Measurements from ENCODE around the gene RFLNA. TPM values are rescaled to one million over a fixed set of nuclear protein-coding genes. Genes with fewer than 3 reads are reported as not detected.

RFLNA gene
- total RNA-seq, 1 experiment from 2014 or later, result 10.6 TPM

- no peaks in the 10 kb centered on the region for H3K9me3 Mint-ChIP-seq
- no peak overlapping the region for H3K23ac ChIP-seq (ENCODE audit: insufficient read length, low read depth, low read length)
- TF ChIP-seq CTCF (conservative IDR thresholded peaks at IDR 0.05), result no peak
- H2BK15ac ChIP-seq (ENCODE audit: low read depth, low read length), result no peak overlapping the region
- no peak overlapping the region for H3K14ac ChIP-seq (ENCODE audit: insufficient read depth, low read length)
- no peaks in the 10 kb centered on the region for H3K27me3 ChIP-seq (ENCODE audit: insufficient read depth, low read length)
- H3K9me3 ChIP-seq (ENCODE audit: control insufficient read depth, low read depth, low read length), result no peaks in the 10 kb centered on the region
- no peaks in the 10 kb centered on the region; the same call in 1 of the 2 replicates for H3K4me1 ChIP-seq (ENCODE audit: insufficient read depth, low read length)
- no peaks in the 10 kb centered on the region for H3K23me2 ChIP-seq (ENCODE audit: insufficient read length, low read depth, low read length, poor library complexity, severe bottlenecking)
- no peak overlapping the region for H2BK5ac ChIP-seq (ENCODE audit: insufficient read length, low read length)
- no peaks in the 10 kb centered on the region for H3K79me2 ChIP-seq (ENCODE audit: insufficient read depth, low read length)
- no peak overlapping the region for H3K56ac ChIP-seq (ENCODE audit: insufficient read length, low read depth, low read length)
- H2BK20ac ChIP-seq (ENCODE audit: low read depth, low read length, poor library complexity, severe bottlenecking), result no peak overlapping the region
- no peak overlapping the region for H3K9ac ChIP-seq (ENCODE audit: extremely low read depth, insufficient read length, low read length)
- no peak overlapping the region for H3K4me3 Mint-ChIP-seq
- H4K91ac ChIP-seq (ENCODE audit: insufficient read length, low read depth, low read length), result no peak overlapping the region
- no peak overlapping the region for H2AFZ ChIP-seq (ENCODE audit: low read length)
- H3K4me1 Mint-ChIP-seq, result no peaks in the 10 kb centered on the region
- peak overlapping the region in 1 of 3 experiments; percentile 31; a peak in 1 of 7 replicates for H3K27ac Mint-ChIP-seq
- no peak overlapping the region for H2BK120ac ChIP-seq (ENCODE audit: low read depth, low read length, poor library complexity, severe bottlenecking)
- peaks cover 2 to 4% (median 2%) of the 10 kb centered on the region in 3 experiments; a peak in 6 of 7 replicates for H3K36me3 Mint-ChIP-seq (ENCODE audit: insufficient read depth in 1 of 3, low read depth in 3 of 3)
- no peak overlapping the region for H3T11ph ChIP-seq (ENCODE audit: low read length)
- no peaks in the 10 kb centered on the region for H4K20me1 ChIP-seq (ENCODE audit: control insufficient read depth, insufficient read depth, insufficient read length)
- H3K27ac ChIP-seq (ENCODE audit: insufficient read length, low read depth, low read length), result no peak overlapping the region
- DNase-seq, result no peak
- no peak overlapping the region for H2AK5ac ChIP-seq (ENCODE audit: insufficient read length, low read length)
- no peak overlapping the region for H2BK12ac ChIP-seq (ENCODE audit: insufficient read length, low read depth, low read length)
- no peaks in the 10 kb centered on the region for H3K79me1 ChIP-seq (ENCODE audit: insufficient read depth, low read depth, low read length, poor library complexity, severe bottlenecking)
- no peak overlapping the region for H4K8ac ChIP-seq (replicated peaks; ENCODE audit: insufficient read length, low read depth, low read length)
- no CpG with 5 or more reads among the region's 18 CpGs for WGBS (ENCODE audit: extremely low coverage, insufficient read length, low lambda C conversion rate)
- no peaks in the 10 kb centered on the region; the same call in 1 of the 2 replicates for H3K27me3 Mint-ChIP-seq (ENCODE audit: low read depth)
- no peak overlapping the region for H3K4ac ChIP-seq (ENCODE audit: low read depth, low read length)
- H4K5ac ChIP-seq (ENCODE audit: insufficient read length, low read depth, low read length), result no peak overlapping the region
- H3K4me2 ChIP-seq (ENCODE audit: insufficient read depth, insufficient read length, low read length), result no peak overlapping the region
- H3K18ac ChIP-seq (ENCODE audit: insufficient read length, low read depth, low read length), result no peak overlapping the region
These were observed 13.8 kb downstream of the RFLNA start for GRCh38 chr12:124308741-124309140.
